HepG2 (cell line): ENCODE results near the gene TUG1.

ENCODE experiments used
- FOXO4 ChIP-seq: sonication (generic); formaldehyde crosslinking; conservative IDR thresholded peaks from 2 replicates; pipeline ENCODE4 v1.8.1; 2023; ENCODE audit warnings: missing genetic modification reagents
- GTF2F1 ChIP-seq: fragments of 150-350 bp; IDR thresholded peaks from 2 replicates; pipeline ENCODE4 v1.6.1; 2014; ENCODE audit warnings: low read length
- HNF4A ChIP-seq: sonication (generic); formaldehyde crosslinking; IDR thresholded peaks from 2 replicates; pipeline ENCODE4 v1.4.0; 2020; ENCODE audit warnings: missing genetic modification reagents
- JUN ChIP-seq: sonication (generic); formaldehyde crosslinking; IDR thresholded peaks from 2 replicates; pipeline ENCODE4 v1.4.0; 2020; ENCODE audit warnings: mild to moderate bottlenecking, missing genetic modification reagents
- KAT2B ChIP-seq: fragments of 150-350 bp; IDR thresholded peaks from 2 replicates; pipeline ENCODE4 v1.6.1; 2014; ENCODE audit warnings: low read depth, low read length, borderline replicate concordance
- MAFK ChIP-seq, 2 experiments: IDR thresholded peaks in 1 of 2; conservative IDR thresholded peaks in 1 of 2; 2 replicates each; pipeline ENCODE4 v1.6.1; 2011; ENCODE audit warnings: improper control_type of control experiment in 2 of 2, low read length in 2 of 2
- RERE ChIP-seq: IDR thresholded peaks from 2 replicates; pipeline ENCODE4 v1.6.1; 2016; ENCODE audit warnings: low read depth, missing genetic modification reagents, missing compliant biosample characterization
- SAP130 ChIP-seq: IDR thresholded peaks from 2 replicates; pipeline ENCODE4 v1.6.1; 2016; ENCODE audit warnings: low read depth
- STAT6 ChIP-seq: sonication (generic); formaldehyde crosslinking; IDR thresholded peaks from 2 replicates; pipeline ENCODE4 v1.4.0; 2020; ENCODE audit warnings: missing genetic modification reagents, mild to moderate bottlenecking, borderline replicate concordance
- THAP11 ChIP-seq: IDR thresholded peaks from 2 replicates; pipeline ENCODE4 v1.6.1; 2016; ENCODE audit warnings: missing biosample characterization, missing genetic modification reagents
- ZNF740 ChIP-seq: sonication (generic); formaldehyde crosslinking; IDR thresholded peaks from 2 replicates; pipeline ENCODE4 v1.4.0; 2020; ENCODE audit warnings: missing genetic modification reagents
- ZNF775 ChIP-seq: sonication (generic); formaldehyde crosslinking; IDR thresholded peaks from 2 replicates; pipeline ENCODE4 v1.4.0; 2020; ENCODE audit warnings: missing genetic modification reagents, mild to moderate bottlenecking, moderate library complexity, borderline replicate concordance

GRCh38 chr22:30949934-30950660, 19.0 kb upstream of the TUG1 start:
- TF ChIP-seq RERE (CRISPR knock-in tag) = no peak
- TF ChIP-seq JUN (CRISPR knock-in tag) = no peak
- TF ChIP-seq STAT6 (CRISPR knock-in tag) = no peak
- TF ChIP-seq SAP130 (CRISPR knock-in tag) = no peak
- TF ChIP-seq THAP11 (CRISPR knock-in tag) = no peak
- no peak for TF ChIP-seq ZNF740
- TF ChIP-seq HNF4A (CRISPR knock-in tag) = no peak
- TF ChIP-seq ZNF775 (CRISPR knock-in tag) = no peak
- no peak for TF ChIP-seq MAFK (conservative IDR thresholded peaks at IDR 0.05 in 1 of 2, IDR thresholded peaks at IDR 0.05 in 1 of 2; ENCODE audit: low read length in 2 of 2)
- TF ChIP-seq KAT2B = no peak
- no peak for TF ChIP-seq GTF2F1
- TF ChIP-seq FOXO4 (CRISPR knock-in tag) = no peak
